Erythroblast (primary cell): ENCODE measurements around the gene CD81.

Source experiments
- GATA1 ChIP-seq: IDR thresholded peaks from 2 replicates; pipeline ENCODE4 v1.6.1; 2011; ENCODE audit warnings: low read depth, mild to moderate bottlenecking, control low read depth, low read length, moderate library complexity
- POLR2A ChIP-seq: IDR thresholded peaks from 2 replicates; pipeline ENCODE4 v1.6.1; 2011; ENCODE audit warnings: mild to moderate bottlenecking, low read length

- TF ChIP-seq POLR2A, result no peak
- no peak for TF ChIP-seq GATA1
Measured at GRCh38 chr11:2408671-2409070, 31.6 kb downstream of the CD81 start.
